HG03045 (cell line): Measurements from ENCODE around the gene FARS2.
"Not testable (repeated sequence)": the region's sequence is repeated elsewhere in the genome, so short reads cannot be mapped to it uniquely, and the experiment has no call there.

ENCODE experiments used
- ATAC-seq: cut with Tn5 transposase; IDR thresholded peaks from one replicate; pipeline ENCODE4 v1.9.1; 2021; ENCODE audit warnings: mild to moderate bottlenecking, moderate library complexity; ENCODE audit not compliant: unreplicated experiment

Gene FARS2

GRCh38 chr6:5772408-5773120, 511.3 kb downstream of the FARS2 start:
- no peak for ATAC-seq

DNA sequence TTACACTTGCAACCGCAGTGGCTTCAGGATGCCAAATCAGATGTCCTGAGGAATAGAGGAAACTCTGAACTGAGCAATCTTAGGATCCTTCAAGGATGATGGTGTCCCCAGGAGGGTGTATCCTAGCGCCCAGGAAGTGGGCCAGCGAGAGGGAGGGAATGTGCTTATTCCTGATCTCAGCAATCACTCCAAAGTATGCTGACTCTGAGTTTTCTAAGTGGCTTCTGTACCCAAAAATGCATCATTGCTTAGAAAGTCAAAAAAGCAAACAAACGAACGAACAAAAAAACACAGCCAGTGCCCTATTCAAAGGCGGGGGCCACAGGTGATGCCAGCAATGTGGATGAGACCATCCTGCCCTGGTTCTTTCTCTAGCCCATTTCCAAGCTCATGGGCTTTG, 514.8 kb downstream of the FARS2 start:
- ATAC-seq, result no peak

DNA sequence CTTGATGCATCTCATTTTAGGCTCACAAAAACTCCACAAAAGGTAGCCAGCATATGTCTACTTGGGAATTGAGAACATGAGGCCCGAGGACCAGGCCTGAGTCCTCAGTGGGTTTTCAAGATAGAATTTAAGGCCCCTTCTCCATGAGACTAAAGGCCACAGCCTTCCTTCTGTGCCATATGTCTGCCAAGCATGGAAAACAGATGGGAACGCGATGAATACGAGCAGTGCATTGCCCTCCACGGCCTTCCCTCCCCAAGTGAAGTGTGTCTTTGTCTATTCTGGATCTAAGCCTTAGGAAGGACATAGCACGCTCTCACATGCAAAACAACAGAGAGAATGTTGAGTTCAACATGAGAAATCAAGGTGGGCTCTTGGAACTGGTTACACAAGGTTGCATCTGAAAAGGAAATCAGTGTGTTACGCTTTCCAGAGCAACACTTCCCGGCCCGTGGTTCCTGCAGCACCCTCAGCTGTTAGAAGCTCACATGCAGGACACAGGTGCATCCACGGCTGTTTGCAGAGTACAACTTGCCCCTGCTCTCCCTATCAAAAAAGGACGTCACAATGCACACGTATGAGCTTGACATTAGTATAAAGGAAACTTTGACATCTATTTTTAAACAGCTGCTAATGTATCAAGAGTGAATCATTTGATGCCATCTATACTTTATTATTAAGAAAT, 515.5 kb downstream of the FARS2 start:
- no peak for ATAC-seq

DNA sequence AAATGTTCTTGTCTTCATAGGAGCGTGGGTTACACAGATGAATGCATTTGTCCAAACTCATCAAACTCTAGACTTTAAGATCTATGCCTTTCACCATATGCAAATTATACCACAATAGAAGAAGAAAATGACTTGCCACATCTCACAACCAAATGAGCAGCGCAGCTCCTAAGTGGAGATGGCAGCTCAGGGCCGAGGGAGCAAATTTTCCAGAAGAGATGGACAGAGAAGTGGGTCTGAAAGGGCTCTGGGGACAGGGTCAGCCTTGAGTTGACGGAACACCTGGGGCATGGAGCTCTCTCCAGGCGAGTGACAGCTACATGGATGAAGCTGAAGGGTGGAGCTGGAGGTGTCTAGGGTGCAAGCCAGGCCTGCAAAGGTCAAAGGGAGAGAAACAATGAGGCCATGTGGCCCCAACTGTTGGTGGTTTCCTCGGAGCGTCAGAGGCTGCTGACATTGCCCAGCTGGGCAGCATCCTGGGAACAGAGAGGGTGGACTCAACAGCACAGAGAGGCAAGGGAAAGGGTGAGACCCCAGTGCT, 517.1 kb downstream of the FARS2 start:
- peak; percentile 76 for ATAC-seq

DNA sequence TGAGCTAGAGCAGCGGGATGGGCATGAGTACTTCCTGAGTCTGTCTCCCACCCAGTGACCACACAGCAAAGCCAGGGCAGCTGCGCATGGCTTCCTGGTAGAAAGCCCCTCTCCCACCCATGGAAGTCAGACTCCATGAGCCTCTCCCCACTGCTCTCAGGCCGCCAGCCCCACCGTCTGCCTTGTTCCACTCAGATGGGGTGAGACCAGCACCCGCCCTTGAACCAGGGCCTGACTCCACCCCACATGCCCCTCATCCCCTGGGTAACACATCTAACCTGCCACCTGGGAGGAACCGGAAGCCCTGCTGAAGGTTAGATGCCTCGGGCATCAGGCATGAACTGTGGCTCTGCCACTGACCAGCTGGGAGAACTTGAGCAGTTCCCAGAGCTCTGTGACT, 517.6 kb downstream of the FARS2 start:
- no peak for ATAC-seq

- no peak for ATAC-seq
Measured at GRCh38 chr6:5781019-5781418, 519.7 kb downstream of the FARS2 start.

DNA sequence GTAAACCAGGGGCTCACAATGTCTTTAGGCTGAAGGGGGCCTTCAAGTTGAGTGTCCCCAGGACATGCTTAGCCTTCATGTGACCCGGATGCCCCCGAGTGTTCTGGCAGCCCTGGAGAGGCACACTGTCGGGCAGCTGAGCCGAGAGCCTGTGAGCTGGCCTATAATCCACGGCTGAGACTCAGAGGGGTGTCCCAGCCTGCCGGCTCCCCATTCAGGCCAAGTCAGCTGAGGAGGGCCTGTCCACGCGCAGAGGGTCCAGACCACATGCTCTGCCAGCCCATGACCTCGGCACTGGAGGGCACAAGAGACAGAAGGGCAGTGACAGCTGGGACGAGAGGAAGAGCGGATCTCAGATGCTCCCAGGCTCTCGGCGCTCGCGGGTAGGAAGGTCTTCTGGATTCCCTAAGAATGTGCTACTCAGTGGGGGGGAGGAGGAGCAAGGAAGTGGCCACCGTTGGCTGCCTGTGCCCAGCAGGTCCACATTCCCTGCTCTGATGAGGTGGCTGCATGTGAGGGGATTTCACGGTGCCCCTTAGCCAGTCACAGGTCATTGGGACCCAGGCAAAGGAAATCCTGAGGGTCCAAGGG, 520.7 kb downstream of the FARS2 start:
- ATAC-seq, result no peak

- no peak for ATAC-seq
Measured at GRCh38 chr6:5782783-5783547, 521.7 kb downstream of the FARS2 start.

DNA sequence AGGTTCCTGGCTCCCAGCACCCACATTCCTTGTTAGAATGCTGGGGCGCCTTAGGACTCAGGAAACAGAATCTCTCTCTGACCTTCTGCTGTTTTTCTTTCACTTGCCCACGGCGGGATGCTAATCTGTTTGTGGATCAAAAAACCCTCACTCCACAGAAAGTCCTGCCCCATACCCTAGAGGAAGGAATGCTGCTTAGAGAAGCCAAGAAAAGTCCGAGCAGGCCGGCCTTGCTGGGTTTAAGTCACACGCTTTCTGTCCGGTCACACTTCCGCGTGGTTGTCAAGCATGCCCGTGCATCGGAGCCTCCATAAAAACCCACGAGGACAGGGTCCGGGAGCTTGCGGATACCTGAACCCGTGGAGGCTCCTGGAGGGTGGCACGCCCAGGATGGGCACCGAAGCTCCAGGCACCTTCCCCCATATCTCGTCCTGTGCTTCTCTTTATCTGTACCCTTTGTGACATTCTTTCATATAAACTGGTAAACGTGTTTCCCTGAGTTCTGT, 522.3 kb downstream of the FARS2 start:
- ATAC-seq, result no peak

GRCh38 chr6:5785249-5785648, 523.9 kb downstream of the FARS2 start:
- no peak for ATAC-seq

- ATAC-seq, result no peak
Measured at GRCh38 chr6:5786321-5786968, 525.1 kb downstream of the FARS2 start.

DNA sequence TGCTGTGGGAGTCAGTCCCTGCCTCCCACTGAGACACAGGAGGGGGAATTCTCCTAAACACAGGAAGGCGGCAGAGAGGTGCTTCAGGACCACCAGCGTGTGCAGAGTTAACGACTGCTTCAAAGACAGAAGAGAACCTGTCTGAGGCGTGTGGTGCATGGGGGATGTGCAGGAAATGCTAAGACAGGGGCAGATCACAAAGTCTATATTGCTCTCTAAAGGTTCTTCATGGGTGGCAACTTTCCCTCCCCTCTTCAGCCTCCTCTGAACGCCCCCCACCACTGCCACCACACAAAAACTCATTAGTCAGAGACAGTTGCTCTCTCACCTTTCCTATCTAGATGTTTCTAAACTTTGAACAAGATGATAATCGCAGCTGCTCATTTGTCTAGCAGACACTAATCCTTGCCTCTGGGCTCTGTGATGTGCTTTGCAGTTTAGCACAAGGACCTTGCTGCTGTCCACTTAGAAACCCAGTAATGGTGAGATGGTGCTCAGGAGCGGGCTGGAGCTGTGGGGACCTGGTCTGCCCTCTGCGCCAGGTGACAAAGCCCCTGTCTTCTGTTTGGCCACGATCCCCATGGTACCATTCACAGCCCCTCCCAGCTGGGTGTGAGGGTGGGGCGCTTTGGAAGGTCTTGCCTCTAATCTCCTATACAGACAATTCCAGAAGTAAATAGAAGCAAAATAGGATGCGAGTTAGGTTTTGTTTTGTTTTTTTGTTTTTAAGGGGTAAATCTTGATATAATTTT, 525.8 kb downstream of the FARS2 start:
- no peak for ATAC-seq

- not testable (repeated sequence) for ATAC-seq
Measured at GRCh38 chr6:5789426-5789825, 528.1 kb downstream of the FARS2 start.

DNA sequence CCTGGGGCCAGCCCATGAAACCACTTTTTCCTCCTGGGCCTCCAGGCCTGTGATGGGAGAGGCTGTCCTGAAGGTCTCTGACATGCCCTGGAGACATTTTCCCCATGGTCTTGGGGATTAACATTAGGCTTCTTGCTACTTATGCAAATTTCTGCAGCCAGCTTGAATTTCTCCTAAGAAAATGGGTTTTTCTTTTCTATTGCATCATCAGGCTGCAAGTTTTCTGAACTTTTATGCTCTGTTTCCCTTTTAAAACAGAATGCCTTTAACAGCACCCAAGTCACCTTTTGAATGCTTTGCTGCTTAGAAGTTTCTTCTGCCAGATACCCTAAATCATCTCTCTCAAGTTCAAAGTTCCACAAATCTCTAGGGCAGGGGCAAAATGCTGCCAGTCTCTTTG, 535.2 kb downstream of the FARS2 start:
- not testable (repeated sequence) for ATAC-seq

GRCh38 chr6:5806406-5806805, 545.1 kb downstream of the FARS2 start:
- ATAC-seq, result not testable (repeated sequence)

DNA sequence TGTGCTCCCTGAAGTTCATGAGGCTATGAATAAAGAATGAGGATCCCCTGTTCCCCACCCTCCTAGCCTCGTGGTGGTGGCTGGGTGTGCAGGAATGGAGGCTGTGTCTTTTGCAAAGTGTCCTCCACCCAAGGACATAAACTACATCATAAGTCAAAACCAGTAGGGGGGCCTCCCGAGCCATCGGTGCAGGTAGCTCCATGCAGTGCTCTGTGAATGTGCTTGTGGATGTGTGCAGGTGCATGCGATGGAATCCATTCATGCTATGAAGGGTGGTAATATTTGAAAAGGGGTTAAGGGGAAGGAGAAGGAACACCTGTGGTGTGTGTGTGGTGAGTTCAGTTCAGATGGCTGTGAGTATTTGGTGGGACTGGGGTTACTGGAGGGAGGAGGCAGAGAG, 548.1 kb downstream of the FARS2 start:
- no peak for ATAC-seq

GRCh38 chr6:5811997-5812396, 550.7 kb downstream of the FARS2 start:
- ATAC-seq, result no peak

DNA sequence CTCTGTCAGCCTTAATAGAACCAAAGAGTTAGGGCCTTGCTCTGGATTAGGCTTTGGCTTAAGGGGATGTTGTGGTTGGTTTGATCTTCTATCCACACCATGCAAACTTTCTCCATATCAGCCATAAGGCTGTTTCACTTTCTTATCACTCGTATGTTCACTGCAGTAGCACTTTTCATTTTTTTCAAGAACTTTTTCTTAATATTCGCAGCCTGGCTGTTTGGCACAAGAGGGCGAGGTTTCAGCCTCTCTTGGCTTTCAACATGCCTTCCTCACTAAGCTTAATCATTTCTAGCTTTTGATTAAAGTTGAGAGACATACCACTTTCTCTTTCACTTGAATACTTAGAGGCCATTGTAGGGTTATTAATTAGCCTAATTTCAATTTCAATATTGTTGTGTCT, 552.3 kb downstream of the FARS2 start:
- ATAC-seq, result no peak

DNA sequence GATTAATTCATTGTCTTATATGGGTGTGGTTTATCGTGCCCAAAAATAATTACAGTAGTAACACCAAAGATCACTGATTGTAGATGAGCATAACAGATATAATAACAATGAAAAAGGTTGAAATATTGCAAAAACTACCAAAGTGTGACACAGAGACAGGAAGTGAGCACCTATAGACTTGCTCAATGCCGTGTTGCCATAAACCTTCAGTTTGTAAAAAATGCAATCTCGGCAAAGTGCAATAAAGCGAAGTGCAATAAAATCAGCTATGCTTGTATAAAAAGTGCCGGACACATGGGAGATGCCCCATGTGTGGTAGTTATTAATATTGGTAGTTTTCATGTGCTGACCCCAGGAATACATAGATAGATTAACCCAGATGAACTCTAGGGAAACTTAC, 552.8 kb downstream of the FARS2 start:
- ATAC-seq, result no peak

- no peak for ATAC-seq
Measured at GRCh38 chr6:5814901-5815300, 553.6 kb downstream of the FARS2 start.
